Lung microvascular endothelial cell (primary cell): ENCODE results near the gene INTS14. TPM values are rescaled to one million over a fixed set of nuclear protein-coding genes. Genes with fewer than 3 reads are reported as not detected.

Experiments used
- DNase-seq, 2 donors: peaks; one replicate each; pipeline versions ENCODE4 v3.0.0 to v3.0.0-alpha.2; 2010; ENCODE audit warnings: low read depth in 2 of 2
- total RNA-seq: library from RNA; depleted of rRNA; stranded (reverse); fragments of >200 nt; gene quantifications from 2 replicates; pipeline ENCODE4 v1.2.1, GENCODE V29; 2014

Gene INTS14
- total RNA-seq, 1 donor from 2014 or later = 29.2 TPM

DNA sequence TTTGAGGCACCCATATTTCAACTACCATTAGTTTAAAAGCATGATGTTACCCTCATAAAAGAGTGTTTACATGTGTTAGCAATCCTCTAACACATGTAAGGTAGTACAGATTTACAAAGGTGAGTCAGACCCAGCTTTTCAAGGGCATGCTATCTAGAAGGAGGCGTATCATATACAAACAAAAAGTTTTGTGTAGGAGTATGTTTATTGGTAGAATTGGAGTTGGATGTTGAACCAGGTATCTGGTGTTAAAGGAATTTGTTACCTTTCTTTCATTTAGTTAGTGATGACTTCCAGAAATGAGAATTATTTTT, 78.2 kb downstream of the INTS14 start:
- peak in 1 of 2 donors; percentile 30 for DNase-seq

DNA sequence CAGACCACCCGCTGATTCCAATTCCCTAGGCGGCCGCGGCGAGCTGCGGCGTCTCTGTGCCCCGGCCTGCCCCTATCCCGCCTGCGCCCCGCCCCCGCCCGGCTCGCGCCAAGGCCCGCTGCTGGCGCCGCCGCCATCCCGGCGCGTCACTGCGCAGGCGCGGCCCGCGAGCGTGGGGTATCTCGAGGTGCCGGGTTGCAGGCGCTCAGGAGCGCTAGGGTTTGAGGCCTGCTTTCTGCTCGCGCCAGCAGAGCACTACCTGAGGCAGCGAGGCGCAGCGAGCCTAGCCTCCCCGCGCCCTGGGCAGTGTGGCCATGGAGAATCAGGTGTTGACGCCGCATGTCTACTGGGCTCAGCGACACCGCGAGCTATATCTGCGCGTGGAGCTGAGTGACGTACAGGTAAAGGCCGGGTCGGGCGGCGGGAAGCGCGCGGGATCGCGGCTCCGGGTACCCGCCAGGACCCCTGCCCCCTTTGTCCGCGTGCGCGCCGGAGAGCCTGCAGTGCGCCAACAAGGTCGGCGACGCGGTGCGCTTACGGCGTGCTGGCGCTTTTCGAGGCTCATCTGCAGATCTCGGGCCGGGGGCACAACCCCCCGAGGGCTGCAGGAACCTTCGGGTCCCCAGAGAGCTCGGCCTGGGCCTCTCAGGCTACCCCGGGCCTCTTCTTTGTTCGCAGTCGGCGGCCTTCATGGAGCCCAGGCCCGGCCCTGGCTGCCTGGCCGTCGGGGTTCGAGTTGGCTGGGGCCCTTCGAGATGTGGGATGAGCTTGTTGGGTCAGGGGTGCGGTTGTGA, 80.4 kb downstream of the INTS14 start, which contains the start of gene HACD3:
Gene HACD3, plus strand, starts transcription at position 146 of the 794 bp plus-strand sequence. Its CDS starts 169 bp downstream, at position 315.
- peak; percentile 82 to 89 for DNase-seq

DNA sequence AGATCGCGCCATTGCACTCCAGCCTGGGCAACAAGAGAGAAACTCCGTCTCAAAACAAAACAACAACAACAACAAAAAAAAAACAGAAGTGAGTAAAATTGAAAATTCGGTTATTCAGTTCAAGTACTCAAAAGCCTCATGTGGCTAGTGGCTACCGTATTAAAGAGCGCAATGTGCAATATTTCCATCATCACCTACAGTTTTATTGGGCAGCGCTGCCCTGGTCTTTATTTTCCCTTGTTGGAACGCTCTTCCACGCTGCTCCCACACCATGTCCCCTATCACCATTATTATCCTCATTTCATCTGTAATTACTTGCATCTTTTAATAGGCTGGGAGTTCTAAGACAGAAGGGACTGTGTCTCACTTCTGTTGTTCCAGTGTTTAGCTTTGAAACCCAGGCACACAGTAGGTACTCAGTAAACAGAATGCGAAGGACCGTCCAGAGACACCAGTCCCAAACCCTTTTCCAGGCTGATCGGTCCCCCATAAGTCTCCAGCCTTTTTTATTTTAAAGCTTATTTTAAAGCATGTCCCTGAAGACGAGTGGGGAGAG, 81.1 kb downstream of the INTS14 start:
- peak in 1 of 2 donors; percentile 58 for DNase-seq

Other genes starting within 250 kb of the INTS14 start
- gene IGDCC3, start 233.1 kb downstream of the INTS14 start, total RNA-seq = under 0.01 TPM in 1 of 2 replicates, not detected in the other
- gene IGDCC4, start 188.2 kb downstream of the INTS14 start, total RNA-seq = under 0.01 and 0.22 TPM in 2 replicates
- 40.3 and 54.6 TPM in 2 replicates for gene DPP8, start 93.4 kb downstream of the INTS14 start, total RNA-seq
- 83.0 and 87.5 TPM in 2 replicates for gene HACD3, start 80.7 kb downstream of the INTS14 start, total RNA-seq
- gene SLC24A1, start 10.8 kb upstream of the INTS14 start, total RNA-seq = 12.7 and 23.8 TPM in 2 replicates
- 13.7 and 21.0 TPM in 2 replicates for gene DENND4A, start 181.2 kb upstream of the INTS14 start, total RNA-seq